UCSD-AML1 (cell line): Measurements from ENCODE around the gene DSCAML1.

Source experiments
- DNase-seq: peaks from one replicate; lab custom pipeline; 2025; ENCODE audit not compliant: unreplicated experiment; lab: John Stamatoyannopoulos, UW

The DSCAML1 gene

DNA sequence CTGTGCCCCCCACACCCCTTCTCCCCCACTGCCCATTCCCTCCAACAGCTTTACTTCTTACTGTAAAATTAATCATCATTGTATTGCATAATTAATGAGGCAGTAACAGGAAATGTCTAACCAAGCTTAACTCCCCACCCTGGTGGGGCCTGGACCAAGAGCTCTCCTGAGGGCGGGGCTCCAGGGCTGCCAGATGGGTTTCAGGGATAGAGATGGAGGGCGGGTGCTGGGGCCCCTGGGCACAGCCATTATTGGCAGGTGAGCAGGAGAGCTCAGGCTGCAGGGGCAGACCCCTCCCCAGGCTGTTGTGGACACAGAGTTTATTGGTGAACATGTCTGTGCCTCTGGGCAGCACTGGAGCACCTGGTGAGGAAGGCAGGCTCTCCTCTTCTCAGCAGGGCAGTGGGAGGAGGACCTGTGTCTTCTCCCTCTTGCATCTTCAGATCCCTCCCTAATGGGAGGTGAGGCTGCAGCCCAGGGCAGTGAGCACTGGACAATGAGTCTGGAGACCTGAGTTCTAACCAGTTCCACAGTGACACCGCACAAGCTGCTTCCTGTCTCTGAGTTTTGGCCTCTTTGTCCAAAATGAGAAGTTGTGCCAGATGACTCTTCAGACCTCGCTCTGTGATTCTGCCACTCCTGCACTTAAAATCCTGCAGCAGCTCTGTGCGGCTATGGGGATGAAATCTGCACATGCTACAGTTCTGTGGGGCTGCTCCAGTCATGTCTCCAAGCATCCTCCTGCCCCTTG is 236.1 kb downstream of the DSCAML1 start:
- DNase-seq: no peak

DNA sequence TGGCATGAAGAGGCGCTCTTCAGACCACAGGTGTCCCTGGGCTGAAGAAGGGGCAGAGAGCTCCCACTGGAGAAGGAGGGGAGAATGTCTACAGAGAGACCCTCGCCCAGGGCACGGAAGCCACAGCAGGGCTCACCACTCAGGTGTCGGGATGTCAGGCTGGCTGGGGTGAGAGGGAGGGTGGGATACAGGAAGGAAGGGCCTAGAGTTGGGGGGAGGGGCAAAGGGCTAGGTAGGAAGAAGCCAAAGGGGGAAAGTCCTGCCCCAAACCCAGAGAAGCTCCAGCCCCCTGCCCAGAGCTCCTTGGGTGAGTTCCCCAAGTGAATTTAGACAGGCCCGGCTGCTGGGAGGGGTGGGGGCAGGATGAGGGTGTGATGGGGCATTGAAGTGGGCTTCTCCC is 237.3 kb downstream of the DSCAML1 start:
- no peak for DNase-seq

DNA sequence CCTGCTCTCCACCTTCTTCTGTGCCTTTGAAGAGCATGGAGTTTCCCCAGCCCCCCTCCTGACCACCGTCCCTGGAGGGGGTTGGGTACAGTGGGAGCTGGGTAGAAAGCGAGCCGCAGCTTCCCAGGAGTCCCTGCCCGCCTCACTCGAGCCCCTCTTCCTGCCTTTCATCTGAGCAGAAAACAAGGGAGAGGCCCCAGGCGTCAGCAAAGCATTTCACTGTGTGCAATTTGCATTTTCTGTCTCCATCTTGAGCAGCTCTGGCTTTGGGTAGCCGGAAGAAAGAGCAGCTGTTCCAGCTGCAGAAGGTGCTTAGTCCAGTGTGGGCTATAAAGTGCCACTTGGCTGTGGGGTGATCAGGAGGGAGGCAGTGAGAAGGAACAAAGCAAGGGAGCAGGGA is 239.7 kb downstream of the DSCAML1 start:
- DNase-seq: no peak

DNA sequence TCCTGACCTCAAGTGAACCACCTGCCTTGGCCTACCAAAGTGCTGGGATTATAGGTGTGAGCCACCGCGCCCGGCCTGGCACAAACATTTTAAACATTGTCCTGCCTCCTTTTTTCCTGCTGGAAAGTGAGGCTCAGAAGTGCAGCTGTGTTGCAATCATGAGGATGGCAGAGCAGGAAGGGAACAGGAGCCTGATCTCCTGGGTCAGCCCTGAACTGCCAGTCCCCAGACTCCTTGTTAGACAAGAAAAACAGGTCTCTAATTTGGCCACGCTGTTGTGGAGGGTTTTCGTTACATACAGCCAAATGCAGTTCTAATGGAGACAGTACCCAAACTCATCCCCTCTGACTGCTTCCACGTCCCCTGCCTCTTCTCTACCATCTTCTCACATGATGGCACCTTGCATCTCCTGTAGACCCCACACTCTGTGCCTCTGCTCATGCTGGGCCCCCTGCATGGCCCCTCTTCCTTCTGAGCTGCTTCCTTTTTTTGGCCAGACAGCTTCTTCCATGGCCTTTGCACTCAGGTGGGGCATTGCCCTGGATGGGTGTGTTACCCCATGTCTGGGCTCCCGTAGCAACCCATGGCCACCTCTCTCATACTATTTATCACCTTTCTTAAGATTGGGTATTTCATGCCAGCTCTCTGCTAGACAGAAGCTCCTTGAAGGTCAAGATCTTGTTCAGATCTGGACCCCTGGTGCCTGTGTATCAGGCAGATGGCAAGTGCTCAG is 242.2 kb downstream of the DSCAML1 start:
- DNase-seq: no peak

DNA sequence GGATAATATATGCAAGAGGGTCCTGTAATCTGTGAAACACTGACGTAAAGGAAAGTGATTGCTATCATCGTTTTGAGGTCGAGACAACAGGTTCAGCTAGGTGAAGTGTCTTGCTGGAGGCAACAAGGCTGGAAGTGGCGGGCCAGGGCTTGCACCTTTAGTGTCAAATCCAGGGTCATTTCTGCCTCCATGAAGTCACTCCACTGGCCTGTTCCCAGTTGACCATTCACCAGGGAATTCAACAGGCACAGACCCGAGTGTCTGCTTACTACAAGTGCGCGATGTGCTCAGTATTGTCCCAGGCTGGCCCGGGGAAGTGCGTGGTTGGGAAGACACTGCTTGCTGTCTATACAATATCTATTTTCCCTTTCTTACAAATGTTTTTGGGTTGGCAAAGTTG is 244.4 kb downstream of the DSCAML1 start:
- DNase-seq: no peak

DNA sequence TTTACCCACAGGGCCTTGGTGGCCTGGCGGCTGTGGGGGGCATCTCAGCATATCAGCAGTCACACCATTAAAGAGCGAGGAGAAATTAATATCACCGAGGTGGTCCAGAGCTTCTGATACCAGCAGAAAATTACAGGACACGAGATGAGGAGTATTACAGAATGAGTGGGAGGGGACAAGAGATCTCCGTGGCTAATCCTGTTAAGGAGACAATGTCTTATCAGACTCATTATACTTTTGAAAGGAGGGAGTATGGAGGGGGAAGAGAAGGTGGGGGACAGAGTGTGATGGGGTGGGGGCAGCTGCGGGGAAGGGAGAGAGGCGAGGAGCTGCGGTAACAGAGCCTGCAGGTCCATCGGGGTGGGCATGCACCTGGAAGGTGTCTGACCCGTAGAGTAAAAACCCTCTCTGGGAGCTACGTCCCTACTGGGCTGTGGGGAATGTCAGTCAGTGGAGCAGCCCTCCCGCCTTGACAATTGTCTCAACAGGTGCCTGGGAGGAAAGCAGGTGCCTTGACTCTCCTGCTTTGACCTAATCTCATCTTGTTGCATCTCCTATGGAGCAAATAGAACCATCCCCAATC is 245.2 kb downstream of the DSCAML1 start:
- no peak for DNase-seq

DNA sequence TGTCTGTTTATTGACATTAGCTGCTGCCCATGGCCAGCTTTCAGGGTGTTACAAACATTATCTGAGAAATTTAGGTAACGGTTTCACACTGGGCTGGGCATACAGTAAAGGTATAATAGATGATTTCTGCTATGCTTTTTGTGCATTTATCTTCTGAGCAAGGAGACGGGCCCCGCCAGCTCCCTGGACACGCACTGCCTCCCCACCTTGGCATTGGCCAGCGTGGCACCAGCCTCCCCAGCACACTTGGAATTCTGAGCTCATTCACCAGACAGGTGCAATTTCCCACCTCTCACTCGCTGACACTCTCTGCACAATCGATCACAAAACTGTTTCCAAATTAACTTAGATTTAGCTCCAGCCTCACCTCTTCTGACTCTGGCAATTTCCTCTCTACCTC is 246.6 kb downstream of the DSCAML1 start:
- no peak for DNase-seq

DNA sequence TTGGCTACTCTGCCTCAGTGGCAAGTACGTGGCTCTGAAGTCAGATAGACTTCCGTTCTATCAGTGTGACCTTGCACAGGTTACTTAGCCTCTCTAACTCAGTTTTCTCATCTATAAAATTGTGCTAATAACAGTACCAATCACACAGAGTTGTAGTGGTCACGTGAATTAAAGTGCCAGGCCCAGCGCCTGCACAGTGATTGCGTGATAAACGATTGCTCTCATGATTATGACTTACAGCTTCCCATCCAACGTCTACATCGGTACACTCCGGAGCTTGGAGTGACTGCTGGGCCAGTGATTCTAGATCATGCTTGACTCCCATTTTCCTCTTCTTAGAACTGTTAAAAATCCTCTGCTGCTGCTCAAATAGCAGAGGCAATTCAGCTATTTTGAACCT is 247.6 kb downstream of the DSCAML1 start:
- DNase-seq: no peak

DNA sequence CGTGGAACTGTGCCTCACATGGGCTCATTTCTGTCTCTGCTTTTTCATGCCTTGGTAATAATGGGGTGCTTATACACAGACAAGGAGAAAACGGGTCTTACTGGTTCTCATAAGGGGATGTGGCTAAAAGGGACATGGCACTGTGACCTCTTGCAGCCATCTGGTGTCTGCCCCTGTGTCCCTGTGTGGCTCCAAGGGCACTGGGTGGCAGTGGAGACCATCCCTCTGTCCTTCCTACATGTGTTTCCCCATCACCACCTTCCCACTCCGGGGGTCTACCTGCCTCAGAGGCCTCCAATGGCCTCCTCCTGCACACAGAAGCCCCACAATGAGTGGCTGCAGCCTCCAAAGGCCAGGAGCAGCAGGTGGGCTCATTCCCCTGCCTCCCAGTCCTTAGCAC is 248.1 kb downstream of the DSCAML1 start:
- no peak for DNase-seq

DNA sequence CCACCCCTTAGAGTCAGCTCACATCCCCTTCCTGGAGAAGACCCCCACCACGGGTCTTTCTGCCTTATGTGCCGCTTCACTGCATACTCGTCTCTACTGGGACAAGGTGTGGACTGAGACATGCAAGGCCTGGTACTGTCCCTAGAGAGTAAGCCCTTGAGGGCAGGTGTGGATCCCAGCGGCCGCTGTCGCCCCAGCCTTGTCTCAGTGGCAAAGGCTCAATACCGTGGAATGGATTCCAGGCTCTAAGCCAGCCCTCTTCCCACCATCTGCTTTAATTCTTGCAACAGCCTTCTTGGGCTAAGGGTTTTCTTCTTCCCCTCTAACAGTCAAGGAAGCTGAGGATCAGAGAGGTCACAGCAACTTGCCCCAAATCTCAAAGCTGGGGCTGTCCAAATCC is 249.1 kb downstream of the DSCAML1 start:
- no peak for DNase-seq

DNA sequence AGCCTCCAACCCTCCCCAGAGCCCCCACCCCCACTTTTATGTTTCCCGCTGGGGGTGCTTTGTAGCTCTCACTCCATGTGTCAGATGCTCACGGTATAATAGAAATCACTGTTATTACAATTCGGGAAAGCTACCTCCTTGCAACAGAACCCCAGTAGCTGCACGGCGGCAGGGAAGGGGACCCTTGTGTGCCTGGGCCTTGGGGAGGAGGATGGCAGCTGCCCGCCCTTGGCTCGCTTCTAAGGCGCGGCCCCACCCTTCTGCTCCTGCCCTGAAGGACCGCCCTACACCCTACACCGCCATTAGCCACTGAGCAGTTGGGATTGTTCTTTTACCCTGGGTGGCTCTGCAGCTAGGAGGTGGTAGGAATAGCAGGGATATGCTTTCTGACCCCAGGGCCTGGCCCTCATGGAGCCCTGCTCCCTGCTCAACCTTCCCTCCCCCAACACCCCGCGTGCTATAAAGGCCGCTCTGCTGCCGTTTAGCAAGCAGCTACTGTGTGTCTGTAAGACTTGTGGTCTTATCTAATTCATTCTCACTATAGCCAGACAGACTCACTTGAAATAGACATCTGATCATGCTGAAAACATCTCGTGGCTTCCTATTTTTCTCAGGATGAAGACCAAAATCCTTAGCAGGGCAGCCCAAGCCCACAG is 249.7 kb downstream of the DSCAML1 start:
- DNase-seq: no peak

DNA sequence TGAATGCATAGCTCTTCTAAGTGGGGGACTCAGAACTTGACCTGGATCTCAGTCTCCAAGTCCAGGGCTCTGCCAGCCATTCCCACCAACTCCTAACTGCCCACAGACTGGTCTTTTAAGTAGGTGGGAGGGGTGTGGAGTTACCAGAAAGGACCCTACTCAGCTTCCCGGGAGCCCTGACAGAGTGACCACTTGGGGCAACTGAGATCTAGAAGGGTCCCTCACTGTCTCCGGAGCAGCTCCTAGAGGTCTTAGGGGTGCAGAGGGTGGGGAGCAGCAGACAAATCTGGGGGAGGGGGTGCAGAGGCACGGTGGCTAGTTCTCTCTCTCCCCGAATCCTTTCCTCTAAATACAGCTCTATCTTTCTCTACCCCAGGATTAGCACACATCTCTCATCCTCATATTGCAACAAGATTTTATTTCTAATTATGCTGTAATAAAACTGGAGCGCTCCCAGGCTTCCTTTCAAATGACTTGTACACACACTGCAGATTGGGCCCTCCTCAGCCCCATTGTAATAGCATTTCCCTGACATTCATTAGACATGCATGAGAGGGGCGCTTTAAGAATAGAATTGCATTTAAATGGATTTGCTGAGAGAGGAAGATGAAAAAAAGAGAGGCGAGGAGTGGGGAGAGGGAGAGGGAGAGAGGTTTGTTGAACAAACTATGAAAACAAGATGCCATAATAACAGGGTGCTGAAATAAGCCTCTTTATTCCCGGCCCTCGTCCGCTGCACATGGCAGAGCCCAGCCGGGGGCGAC is 250.4 kb downstream of the DSCAML1 start:
- no peak for DNase-seq

DNA sequence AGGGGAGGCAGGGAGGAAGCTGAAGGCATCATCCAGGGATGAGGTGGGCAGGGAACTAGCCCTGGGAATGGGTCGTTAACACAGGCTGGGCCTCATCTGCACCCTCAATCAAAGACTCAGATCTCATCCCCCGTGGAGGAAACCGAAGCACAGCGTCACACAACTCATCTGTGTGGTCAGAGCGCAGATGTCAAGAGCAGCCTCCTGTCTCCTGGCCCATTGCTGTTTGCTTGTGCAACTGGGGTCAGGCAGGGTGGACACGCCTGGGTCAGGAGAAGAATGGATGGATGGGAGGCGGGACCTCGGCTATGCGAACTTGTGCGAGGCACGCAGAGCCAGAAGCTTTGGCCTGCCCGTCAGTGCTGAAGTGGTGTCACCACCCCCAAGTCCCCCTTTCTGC is 251.3 kb downstream of the DSCAML1 start:
- no peak for DNase-seq

DNA sequence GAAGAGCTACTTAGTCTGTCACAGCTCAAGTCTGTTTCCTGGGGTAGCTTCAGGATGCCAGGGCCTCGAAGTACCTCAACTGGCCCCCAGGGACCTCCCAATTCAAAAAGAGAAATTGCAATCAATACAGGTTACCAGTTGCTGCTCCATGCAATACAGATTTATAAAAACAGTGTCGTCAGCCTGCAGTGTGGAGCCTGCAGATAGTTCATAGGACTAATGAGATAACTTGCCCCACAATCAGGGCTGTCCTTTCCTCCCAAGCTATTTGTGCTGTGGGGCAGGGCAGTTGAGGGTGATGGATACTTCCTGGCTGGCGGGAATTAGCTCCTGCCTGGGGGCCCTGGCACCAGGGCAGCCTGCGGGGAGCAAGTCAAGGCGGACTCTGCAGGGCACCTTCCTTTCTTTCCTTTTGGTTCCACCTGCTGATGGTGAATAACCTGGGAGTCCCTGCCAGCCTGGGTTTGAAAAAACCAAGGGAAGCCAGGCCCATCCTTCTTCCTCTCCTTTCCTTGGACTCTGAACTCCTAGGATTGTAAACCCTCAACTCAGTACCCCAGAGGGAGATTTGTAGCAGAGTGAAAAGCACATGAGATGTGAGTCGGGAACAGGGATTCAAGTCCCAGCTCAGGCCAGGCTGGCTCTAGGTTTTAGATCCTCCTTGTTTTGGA is 252.8 kb downstream of the DSCAML1 start:
- DNase-seq: no peak

DNA sequence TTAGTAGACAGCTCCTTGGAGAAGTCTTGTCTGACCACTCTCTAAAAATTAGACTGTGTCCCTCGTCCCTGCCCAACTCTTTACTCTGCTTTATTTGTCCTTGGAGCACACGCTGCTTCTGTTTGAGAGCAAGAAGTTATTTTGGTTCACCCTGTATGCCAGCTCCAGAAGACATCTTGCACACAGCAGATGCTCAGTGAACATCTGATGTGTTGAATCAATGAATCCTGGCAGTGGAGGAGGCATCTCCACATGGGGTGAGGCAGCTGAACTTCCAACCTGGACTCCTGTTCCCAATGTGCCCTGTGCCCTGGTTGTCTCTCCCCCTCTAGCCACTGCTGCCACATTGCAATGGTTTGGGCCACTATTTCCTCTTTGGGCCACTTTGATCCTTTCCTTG is 255.8 kb downstream of the DSCAML1 start:
- DNase-seq: no peak

DNA sequence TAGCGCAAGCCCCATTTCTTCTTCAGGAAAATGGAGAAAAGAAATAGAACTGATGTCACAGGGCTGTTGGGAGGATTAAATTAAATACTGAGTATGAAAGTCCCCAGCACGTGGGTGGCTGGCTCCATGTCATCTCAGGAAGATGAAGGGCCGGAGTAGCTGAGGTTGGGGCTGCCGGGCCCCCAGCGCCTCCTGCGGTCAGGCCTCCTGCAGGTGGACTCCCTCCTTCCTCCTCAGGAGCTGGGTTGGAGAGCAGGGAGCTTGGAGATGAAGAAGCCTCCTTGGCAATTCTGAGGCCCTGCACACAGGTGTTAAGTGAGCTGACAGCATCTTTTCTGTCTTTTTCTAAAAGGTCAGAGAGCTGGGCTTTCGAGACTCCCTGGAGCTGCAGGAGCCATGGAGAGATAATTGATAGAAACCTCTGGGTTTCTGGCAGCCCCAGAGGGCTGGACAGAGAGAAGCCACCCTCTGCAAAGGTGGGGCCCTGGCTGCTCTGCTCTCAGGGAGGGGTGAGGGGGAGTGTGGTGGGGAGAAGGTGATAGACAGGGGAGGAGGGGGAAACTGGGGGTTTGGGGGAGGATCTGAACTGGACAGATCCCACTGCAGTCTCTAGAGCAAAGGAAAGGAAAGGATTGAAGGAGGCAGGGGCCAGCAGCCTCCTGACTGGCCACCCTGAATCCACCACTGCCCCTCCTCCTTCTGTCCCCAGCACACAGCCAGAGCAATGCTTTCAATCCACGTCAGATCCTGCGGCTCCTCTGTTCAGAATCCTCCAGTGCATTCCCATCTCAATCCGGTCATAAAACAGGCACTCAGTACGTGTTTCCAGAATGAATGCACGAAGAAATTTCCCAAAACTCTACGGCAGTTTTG is 258.5 kb downstream of the DSCAML1 start:
- no peak for DNase-seq

DNA sequence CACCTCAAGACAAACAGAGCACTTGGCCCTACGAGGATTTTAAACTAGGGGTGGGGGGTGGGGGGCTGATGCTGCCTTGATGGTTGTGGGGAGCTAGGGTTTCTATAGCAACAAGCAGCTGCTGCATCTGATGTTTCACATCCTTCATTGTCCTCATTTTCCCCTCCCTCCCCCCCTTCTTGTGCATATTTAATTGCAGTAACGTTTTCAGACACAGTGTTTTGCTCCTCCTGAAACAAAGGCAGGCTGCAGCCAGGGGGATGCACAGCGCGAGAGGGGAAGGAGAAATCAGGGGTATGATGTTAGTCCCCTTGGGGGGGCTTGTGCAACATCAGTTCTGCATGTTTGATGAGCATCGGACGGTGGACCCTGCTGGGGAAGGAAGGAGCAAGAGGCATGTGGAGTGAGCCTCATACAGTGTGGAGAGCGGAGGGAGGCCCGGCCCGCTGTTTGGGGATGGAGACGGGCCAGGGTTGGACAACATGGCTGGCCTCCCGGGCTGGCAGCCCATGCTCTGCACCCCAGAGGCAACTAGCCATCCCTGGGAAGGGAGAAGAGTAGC is 261.1 kb downstream of the DSCAML1 start:
- DNase-seq: no peak

DNA sequence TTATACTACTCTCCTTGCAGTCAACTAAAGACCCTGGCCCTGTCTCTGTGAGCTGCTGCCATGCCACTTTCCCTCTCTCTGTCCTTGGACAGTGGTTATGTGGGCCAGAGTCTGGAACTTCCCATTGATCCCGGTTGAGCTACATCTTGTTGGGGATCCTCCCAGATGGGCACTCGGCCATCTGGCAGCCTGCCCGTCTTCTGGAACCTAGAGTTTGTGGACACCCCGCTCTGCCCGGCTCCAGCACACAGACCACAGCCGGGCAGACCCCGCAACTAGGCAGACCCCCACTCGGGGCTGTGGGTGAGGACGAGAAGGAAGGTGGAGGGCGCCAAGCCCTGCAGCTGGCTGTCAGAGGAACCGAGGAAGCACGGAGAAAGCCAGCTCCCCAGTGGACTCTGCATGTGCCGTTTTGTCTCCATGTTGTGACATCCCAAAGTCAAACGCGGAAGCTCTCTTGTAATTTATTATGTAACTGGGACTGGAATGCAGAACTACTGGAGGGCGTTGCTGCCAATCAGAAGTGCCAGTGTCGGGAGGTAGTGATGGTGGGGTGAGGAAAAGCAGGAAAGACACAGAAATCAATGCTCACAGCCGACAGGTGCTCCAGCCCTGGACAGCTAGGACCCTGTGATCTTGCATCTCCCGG is 261.7 kb downstream of the DSCAML1 start:
- DNase-seq: no peak

DNA sequence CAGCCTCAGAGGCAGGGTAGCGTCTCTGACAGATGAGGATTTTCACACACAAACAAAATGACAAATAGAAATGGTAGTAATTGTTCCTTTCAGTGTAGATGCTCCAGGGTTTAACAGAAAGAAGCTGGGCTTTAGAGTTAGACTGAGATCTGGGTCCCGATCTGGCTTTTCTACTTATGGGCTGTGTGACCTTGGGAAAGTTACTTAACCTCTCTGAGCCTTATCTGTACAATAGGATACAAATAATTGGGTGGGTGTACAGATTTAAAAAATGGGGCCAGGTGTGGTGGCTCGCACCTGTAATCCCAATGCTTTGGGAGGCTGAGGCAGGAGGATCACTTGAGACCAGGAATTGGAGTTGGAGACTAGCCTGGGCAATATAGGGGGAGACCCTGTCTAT is 264.4 kb downstream of the DSCAML1 start:
- no peak for DNase-seq
